CD4-positive, alpha-beta T cell treated with Interleukin-15 for 1 hour (primary cell): ENCODE results near the gene MYH4.

ENCODE experiments used
- DNase-seq: peaks from one replicate; pipeline ENCODE4 v3.0.0-alpha.2; 2020

MYH4 gene

GRCh38 chr17:10421211-10421610 lies 48.1 kb downstream of the MYH4 start:
- no peak for DNase-seq

GRCh38 chr17:10420811-10421210 lies 48.5 kb downstream of the MYH4 start:
- no peak for DNase-seq

DNA sequence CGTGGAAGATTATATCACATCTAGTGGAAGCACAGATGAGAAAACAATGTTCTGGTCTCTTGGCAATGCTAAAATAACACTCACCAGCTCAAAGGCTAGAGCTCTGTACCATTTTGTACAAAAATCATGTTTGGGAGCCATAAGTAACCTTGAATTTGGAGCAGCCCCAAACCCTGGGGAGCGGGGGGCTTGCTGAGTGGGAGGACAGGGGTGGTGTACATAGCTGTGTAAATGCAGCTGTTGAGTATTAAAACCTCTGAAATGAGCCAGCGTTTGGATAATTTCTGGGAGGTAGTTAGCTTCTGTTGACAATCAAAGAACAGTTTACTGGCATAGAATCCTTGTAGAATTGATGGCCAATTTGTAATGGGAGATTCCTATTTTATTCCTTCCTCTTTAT lies 51.9 kb downstream of the MYH4 start:
- no peak for DNase-seq

DNA sequence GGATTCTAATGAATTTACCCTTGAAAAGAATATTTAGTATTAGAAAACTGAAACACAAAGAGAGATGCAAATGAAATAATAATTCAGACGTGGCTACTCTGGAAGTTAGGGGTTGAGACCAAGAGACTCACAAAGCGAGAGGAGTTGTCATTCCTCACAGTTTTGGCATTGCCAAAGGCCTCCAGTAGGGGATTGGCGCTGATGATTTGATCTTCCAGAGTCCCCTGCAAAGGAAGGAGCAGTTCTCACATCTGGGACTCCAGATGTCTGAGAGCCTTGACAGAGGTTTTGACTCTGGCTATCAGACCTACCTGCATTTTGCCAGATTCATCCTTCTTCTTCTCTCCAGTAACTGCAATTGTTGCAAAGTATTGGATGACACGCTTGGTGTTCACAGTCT lies 54.2 kb downstream of the MYH4 start:
- DNase-seq: no peak

DNA sequence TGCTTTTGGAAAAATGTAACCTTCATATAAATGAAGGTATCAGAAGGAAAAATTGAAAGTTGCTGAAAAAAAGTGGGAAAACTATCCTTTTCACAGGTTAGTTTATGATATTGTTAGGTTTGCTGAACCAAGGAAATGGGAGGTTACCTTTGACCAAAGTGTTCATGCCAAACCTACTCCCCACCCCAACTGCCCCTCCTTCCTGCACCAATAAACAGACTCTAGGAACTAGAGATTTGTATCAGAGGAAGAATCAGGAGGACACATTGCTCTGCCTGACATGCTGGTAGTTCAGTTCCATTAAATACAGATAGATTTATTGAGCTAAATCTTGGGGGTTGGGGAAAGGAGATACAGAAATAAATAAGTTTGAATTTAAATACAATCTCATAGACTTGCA lies 65.8 kb downstream of the MYH4 start:
- DNase-seq: no peak

GRCh38 chr17:10398352-10398751 lies 71.0 kb downstream of the MYH4 start:
- no peak for DNase-seq

DNA sequence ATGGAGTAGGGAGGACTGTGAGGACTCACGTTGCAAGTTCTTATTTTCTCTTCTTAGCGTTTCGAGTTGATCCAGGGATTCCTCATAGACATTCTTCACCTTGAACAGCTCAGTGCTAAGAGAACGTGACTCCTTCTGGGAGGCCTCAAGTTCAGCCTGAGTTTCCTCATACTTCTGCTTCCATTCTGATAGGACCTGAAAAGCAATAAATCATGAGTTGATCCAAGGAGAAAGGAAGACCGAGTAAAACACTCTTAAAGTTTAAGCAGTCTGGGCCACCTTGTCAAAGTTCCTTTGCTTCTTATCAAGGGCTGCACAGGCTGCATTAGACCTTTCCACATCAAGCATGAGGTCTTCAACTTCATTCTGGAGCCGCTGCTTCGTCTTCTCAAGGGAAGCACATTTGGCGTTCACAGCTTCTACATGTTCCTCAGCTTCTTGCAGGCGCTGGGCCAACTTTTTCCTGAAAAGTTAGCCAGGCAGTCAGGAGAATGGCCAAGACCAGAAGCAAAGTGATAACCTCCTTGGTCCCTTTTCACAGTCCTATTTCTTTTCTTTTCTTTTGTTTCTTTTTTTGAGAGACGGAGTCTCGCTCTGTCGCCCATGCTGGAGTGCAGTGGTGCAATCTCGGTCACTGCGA lies 72.7 kb downstream of the MYH4 start:
- DNase-seq: no peak

DNA sequence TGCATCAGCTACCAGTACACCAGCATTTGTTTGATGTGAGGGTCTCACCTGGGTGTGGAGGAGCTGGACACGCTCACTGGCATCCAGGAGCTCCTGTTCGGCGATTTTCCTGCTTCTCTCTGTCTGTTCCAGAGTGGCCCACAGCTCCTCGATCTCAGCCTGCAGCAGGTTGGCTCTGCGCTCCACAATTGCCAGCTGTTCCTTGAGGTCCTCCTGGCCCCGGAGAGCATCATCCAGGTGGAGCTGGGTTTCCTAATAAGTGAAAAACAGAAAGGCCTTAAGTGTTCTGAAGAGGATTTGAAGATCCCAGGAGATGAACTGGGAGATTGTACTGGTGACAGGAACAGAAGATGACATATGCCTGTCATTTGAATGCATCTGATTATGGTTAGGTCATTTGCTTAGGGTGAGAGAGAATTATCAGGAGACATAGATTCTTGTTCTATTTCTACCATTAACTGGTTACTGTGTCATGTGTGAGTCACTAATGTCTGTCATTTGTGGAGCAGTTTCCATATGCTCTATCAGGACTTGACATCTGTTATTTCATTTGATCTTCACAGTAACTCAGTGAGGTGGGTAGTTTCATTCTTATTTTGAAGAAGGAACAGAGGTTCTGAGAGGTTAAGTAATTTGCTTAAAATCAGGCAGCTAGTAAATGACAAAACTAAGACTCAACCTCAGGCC lies 75.0 kb downstream of the MYH4 start:
- DNase-seq: no peak
